ENCODE data around the gene CD19.
"Not testable (repeated sequence)": the region's sequence is repeated elsewhere in the genome, so short reads cannot be mapped to it uniquely, and the experiment has no call there.

CD19 gene

DNA sequence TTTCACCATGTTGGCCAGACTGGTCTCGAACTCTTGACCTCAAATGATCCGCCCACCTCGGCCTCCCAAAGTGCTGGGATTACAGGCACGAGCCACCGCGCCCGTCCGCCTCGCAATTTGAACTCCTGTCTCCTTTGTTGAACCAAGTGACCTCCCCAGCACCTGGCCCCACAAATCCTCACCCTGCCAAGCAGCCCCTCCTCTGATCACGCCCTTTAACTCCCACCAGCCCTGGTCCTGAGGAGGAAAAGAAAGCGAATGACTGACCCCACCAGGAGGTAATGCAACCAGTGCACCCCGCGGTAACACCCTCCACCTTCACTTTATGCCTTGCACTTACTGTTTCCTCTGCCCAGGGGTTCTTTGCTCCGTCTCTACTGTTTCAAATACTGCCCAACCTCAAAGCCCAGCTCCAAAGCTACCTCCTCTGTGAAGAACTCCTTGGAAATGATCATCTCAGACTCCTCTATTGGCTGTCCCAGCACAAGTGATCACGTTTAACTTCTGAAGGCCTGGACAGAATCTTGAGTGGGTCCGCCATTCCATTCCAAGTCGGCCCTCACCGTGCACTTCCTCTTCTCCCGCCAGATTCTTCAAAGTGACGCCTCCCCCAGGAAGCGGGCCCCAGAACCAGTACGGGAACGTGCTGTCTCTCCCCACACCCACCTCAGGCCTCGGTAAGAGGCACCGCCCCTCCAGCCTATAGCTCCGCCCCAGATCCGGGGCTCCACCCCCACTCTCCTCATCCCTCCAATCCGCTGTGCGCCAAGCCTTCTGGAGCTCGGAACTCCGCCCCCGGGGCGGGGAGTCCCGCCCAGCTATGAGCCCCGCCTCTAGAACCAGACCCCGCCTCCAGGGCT is 4.4 kb downstream of the CD19 start:
- peak in 48 of 58 donors; percentile 1 to 62 (median 36) for DNase-seq

- DNase-seq, result no peak
These were observed 5.0 kb downstream of the CD19 start for GRCh38 chr16:28936784-28937155.

DNA sequence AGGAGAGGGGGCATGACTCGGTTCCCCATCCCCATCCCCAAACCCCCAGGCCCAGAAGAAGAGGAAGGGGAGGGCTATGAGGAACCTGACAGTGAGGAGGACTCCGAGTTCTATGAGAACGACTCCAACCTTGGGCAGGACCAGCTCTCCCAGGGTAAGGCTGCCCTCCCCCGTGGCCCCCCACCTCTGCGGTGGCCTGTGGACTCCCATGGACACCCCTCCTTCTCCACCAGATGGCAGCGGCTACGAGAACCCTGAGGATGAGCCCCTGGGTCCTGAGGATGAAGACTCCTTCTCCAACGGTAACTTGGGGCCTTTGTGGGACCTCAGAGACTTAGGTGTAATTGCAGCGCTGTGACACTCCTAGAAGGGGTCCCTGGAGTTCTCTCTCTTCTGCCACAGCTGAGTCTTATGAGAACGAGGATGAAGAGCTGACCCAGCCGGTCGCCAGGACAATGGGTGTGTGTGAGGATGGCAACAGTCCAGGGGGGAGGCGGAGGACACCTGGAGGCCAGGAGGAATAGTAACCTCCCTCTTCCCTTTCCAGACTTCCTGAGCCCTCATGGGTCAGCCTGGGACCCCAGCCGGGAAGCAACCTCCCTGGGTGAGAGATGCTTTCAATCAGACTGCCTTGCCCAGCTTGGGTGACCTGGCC is 5.6 kb downstream of the CD19 start:
- DNase-seq, result no peak

DNA sequence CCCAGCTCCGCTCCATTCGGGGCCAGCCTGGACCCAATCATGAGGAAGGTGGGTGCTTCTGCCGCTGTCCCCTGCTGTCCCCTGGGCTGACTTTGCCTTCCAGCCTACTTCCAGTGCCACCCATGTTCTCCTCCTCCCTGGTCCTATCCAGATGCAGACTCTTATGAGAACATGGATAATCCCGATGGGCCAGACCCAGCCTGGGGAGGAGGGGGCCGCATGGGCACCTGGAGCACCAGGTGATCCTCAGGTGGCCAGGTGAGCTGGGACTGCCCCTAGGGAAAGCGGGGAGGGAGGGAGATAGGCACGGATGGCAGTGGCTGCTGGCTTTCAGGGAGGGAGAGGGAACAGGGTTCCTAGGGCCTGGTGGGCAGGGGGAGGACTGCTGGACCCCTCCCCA is 7.0 kb downstream of the CD19 start:
- no peak for DNase-seq

DNA sequence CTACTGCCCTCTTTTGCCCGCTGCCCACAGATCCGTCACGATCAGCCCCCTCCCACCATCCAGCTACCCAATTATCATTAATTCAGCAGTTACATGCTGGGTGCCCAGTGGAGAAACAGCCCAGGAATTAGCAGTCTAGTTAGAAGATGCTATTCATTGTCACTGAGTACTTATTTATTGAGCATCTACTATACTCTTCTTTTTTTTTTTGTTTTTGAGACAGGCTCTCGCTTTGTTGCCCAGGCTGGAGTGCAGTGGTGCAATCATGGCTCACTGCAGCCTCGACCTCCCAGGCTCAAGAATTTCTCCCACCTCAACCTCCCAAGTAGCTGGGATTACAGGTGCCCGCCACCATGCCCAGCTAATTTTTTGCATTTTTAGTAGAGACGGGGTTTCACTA is 8.1 kb downstream of the CD19 start:
- DNase-seq, result not testable (repeated sequence)

DNA sequence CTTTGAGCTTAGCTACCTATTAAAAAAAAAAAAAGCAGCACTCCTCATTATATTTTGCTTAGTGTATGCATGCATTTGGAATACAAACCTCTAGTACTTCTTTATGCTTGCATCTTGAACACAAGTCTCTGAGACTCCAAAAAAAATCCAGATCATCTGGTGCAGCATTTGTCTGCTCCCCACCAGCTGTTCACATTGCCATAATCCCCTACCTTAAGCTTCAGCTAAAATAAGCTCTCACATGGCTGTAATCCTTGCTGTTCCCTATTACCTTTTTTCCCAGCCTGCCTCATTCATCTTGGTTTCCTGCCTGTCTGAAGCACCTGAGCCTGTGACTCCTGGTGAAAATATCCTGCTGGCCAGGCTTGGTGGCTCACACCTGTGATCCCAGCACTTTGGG is 11.5 kb downstream of the CD19 start:
- peak in 1 of 58 donors; percentile 1 for DNase-seq

DNA sequence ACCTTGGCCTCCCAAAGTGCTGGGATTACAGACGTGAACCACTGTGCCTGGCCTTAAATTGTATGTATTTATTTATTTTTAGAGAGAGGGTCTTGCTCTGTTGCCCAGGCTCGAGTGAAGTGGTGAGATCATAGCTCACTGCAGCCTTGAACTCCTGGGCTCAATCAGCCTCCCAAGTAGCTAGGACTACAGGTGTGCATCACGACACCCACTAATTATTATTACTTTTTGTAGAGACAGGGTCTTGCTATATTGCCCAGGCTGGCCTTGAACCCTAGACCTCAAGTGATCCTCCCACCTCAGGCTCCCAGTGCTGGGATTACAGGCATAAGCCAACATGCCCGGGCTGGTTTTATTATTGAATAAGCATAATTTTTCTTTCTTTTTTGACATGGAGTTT is 14.9 kb downstream of the CD19 start:
- no peak for DNase-seq

- peak; percentile 91 to 100 (median 100) for DNase-seq
These were observed 19.1 kb downstream of the CD19 start, which contains the start of gene NFATC2IP for GRCh38 chr16:28950648-28951409. Gene NFATC2IP, plus strand, starts transcription at chr16:28950937. Its CDS starts 75 bp downstream, at chr16:28951012.

- DNase-seq, result peak in 6 of 58 donors; percentile 8 to 44 (median 27)
These were observed 19.7 kb downstream of the CD19 start for GRCh38 chr16:28951410-28951943.

- no peak for DNase-seq
These were observed 26.4 kb downstream of the CD19 start for GRCh38 chr16:28958216-28958615.

DNA sequence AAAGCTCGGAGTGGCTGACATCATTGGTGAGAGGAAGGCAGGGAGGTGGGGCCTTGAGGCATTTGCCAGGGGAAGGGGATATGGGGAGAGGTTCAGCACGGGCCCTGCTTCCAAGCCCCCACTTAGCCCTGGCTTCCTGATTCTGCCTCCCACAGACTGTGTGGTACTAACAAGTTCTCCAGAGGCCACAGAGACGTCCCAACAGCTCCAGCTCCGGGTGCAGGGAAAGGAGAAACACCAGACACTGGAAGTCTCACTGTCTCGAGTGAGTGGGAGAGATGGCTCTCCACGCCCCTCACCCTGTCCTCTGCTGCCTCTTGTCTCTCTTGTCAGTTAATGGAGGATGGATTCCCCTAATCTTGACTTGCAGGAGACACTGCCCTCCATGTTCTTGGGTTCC is 27.1 kb downstream of the CD19 start:
- DNase-seq, result no peak

- DNase-seq, result no peak
These were observed 32.3 kb downstream of the CD19 start for GRCh38 chr16:28964072-28964471.

DNA sequence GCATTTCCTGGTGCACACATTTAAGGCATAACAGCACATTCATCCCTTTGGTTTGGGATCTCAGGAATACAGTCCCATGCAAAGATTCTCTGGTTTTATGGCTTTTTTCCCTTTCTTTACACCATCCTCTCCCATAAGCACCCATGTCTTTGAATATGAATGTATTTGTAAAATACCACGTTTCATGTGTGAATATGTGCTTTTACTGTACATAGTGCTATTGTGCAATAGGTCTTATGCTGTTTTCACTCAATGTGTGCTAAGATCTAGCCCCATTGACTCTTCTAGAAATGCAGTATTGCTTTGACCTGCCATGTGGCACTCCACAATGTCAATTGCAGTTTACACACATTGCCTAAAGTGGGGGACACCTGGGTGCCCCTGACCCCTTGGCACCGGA is 32.7 kb downstream of the CD19 start:
- DNase-seq, result no peak

GRCh38 chr16:28967156-28967555 is 35.4 kb downstream of the CD19 start:
- DNase-seq, result no peak

DNA sequence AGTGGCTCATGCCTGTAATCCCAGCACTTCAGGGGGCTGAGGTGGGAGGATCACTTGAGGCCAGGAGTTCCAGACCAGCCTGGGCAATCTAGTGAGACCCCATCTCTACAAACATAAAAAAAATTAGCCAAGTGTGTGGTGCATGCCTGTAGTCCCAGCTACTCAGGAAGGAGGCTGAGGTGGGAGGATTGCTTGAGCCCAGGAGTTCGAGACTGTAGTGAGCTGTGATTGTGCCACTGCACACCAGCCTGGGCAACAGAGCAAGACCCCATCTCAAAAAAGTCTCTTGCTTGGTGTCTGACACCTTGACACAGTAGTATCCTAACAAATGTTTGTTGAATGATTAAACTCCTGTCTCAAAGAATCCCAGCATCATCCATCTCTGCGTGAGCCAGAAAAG is 37.9 kb downstream of the CD19 start:
- not testable (repeated sequence) for DNase-seq

DNA sequence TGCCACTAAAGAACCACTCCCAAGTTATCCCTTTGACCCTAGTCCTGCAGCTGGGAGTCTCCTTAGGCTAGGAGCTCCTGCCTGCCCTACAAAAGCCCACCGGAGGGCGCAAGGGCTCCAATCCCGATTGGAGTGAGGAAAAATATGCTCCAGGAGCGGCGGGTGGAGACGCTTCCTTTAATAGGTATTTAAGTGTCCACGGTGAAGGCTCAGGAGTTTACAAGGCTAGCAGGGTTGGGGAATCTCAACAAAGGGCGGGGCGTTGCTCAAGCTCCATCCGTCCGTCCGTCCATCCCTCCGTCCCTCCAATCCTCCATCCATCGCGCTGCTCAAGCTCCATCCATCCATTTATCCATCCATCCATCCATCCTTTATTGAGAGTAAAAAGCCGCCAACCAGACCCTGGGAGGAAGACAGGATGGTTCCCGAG is 42.3 kb downstream of the CD19 start:
- DNase-seq, result peak in 47 of 58 donors; percentile 27 to 77 (median 48)

GRCh38 chr16:28974437-28975157 is 42.8 kb downstream of the CD19 start, which contains the start of gene SPNS1:
Gene SPNS1, plus strand, starts transcription at chr16:28974778. Its CDS starts 374 bp downstream, at chr16:28975152.
- peak; percentile 76 to 100 (median 96) for DNase-seq

DNA sequence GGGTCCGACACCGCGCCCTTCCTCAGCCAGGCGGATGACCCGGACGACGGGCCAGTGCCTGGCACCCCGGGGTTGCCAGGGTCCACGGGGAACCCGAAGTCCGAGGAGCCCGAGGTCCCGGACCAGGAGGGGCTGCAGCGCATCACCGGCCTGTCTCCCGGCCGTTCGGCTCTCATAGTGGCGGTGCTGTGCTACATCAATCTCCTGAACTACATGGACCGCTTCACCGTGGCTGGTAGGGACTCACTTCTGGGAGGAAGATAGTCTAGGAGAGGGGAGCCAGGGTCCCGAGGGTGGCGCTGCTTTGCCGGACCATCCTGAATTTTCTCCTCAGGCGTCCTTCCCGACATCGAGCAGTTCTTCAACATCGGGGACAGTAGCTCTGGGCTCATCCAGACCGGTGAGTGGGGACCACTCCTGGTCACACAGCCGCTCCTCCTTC is 43.4 kb downstream of the CD19 start:
- peak in 4 of 58 donors; percentile 1 to 42 (median 16) for DNase-seq

DNA sequence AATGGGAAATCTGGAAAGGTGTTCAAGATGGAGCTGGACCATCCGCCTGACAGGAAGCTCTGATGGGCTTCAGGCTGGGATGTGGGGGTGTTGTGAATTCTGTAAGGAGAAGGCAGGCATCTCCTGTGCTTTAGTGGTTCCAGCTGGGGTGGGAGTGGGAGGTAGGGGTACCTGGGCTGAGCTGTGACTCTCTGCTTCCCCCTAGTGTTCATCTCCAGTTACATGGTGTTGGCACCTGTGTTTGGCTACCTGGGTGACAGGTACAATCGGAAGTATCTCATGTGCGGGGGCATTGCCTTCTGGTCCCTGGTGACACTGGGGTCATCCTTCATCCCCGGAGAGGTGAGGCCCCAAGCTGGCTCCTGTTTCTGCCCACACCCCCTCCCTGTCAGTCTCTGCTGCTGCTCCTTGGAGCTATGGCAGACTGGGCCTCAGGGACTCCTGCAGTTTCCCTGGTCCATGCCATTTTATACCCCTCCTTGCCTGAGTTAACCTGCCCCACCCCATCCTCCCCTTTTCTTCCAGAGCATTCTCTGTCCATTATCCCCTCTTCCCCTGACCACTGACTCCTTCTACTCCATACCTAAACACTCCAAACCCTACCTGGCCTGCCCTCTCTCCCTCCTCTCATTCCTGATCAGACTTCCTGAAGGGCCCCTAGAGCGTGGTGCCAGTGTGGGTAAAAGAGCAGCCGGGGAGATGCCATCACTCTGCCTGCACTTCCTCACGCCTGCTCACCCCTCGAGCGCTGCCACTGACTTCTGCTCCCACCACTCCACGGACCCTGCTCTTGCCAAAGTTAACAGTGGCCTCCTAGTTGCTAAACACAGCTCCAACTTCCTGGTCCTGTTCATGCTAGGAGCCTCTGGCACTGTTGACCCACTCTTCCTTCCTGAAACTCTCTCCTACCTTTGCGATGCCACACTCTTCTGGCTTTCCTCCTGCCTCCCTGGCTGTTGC is 46.2 kb downstream of the CD19 start:
- DNase-seq, result no peak
